GM12875 (cell line): ENCODE data around the gene VAPB.

ENCODE experiments used
- H3K4me3 ChIP-seq: one replicate; pipeline ENCODE4 v1.5.1; 2011; ENCODE audit warnings: low read depth, low read length, control low read depth
- TF ChIP-seq, protein P1 (sequence below): IDR thresholded peaks from 2 replicates; pipeline ENCODE4 v1.5.1; 2011; ENCODE audit warnings: low read depth, mild to moderate bottlenecking, control low read depth, inconsistent platforms, low read length, moderate library complexity, borderline replicate concordance; ENCODE audit not compliant: insufficient read depth

VAPB gene

GRCh38 chr20:58446960-58447265, 57.9 kb downstream of the VAPB start:
- no peak overlapping the region for H3K4me3 ChIP-seq
- TF ChIP-seq, protein P1, sequence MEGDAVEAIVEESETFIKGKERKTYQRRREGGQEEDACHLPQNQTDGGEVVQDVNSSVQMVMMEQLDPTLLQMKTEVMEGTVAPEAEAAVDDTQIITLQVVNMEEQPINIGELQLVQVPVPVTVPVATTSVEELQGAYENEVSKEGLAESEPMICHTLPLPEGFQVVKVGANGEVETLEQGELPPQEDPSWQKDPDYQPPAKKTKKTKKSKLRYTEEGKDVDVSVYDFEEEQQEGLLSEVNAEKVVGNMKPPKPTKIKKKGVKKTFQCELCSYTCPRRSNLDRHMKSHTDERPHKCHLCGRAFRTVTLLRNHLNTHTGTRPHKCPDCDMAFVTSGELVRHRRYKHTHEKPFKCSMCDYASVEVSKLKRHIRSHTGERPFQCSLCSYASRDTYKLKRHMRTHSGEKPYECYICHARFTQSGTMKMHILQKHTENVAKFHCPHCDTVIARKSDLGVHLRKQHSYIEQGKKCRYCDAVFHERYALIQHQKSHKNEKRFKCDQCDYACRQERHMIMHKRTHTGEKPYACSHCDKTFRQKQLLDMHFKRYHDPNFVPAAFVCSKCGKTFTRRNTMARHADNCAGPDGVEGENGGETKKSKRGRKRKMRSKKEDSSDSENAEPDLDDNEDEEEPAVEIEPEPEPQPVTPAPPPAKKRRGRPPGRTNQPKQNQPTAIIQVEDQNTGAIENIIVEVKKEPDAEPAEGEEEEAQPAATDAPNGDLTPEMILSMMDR, result no peak

- H3K4me3 ChIP-seq, result no peak overlapping the region
- TF ChIP-seq, protein P1, result peak; percentile 68
Measured at GRCh38 chr20:58447511-58448391, 58.7 kb downstream of the VAPB start.

DNA sequence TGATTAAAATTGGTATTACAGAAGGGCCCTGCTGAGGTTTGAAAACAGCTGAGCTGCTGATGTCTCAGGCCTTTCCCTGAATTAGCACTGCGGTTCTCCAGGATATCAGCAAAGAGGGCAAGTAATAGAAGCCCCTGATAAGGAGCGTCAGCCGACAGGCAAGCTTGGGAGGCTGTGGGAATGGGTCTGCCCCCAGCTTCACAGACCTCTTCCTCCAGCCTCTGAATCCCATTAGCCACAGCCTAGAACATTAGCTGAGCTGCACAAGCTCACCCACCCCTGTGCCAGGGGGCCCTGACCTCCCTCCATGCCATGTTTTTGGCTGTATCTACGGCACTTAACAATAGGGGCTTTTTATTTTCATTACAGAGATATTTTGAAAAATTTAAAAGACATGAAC, 59.9 kb downstream of the VAPB start:
- no peak overlapping the region for H3K4me3 ChIP-seq
- TF ChIP-seq, protein P1, result no peak

DNA sequence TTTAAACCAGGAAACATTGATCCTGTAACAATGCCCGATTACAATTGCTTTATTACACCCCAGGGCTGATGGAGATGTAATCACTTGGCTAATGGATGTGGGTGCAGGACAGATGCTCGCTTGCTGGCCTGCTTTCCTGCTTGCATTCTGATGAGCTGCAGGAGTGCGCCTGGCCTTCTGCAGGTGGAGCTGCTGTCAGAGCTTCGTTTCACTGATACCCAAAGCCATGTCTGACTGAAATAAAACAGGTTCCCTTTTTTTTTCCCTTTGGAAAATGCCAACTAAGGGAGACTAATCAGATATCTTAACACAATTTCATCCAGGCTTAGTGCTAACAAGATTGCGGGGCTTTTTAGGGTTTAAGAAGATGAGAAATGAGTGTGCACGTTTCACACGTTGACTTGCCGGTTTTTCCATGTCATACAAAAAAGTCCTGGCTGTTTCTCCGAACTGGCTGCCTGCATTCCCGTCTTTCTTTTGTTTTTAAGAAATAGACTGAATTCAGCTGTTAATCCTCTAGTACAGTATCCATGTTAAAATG, 60.7 kb downstream of the VAPB start:
- TF ChIP-seq, protein P1, result no peak

DNA sequence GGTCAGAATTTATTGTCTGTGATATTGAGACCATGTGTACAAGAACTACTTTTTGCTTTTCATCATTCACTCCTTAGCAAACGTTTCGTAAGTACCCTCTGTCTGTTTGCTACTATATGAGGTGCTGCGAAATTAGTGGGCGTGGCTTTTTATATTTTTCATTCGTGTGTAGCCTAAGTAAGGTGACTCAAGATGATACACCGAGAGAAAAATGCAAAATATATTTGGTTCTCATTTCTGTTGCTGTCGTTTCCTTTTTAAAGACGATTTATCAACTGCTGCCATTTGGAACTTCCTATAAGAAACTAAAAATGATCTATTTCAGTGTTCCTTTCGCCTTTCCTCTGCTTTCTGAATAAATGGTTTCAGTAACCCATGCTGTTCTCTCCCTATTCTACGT, 61.2 kb downstream of the VAPB start:
- no peak overlapping the region for H3K4me3 ChIP-seq
- TF ChIP-seq, protein P1, result no peak

More for the DNA sequence above, 60.7 kb downstream of the VAPB start:
- no peak overlapping the region for H3K4me3 ChIP-seq

GRCh38 chr20:58452667-58453255, 63.7 kb downstream of the VAPB start:
- no peak overlapping the region for H3K4me3 ChIP-seq
- TF ChIP-seq, protein P1, result no peak
